B cell (primary cell): ENCODE measurements around the gene SH2D3C. TPM values are rescaled to one million over a fixed set of nuclear protein-coding genes. Genes with fewer than 3 reads are reported as not detected.
A peak's percentile ranks its signal among the peaks of the same experiment; 100 is the strongest.

Experiments used
- ATAC-seq: fragments of 200-7000 bp; cut with Tn5 transposase; one replicate; pipeline ENCODE4 v1.10.0; 2021; ENCODE audit warnings: low read depth, mild to moderate bottlenecking, moderate number of reproducible peaks, moderate library complexity
- CTCF ChIA-PET: fragments of 350-600 bp; sonication (Branson Sonifier 250); formaldehyde crosslinking; loops from one replicate; lab custom pipeline; 2021; ENCODE audit warnings: antibody characterized with exemption, inconsistent platforms; lab: Charles Lee
- POLR2A ChIA-PET: fragments of 350-600 bp; sonication (Branson Sonifier 250); formaldehyde crosslinking; loops from one replicate; lab custom pipeline; 2021; ENCODE audit warnings: antibody characterized with exemption; lab: Charles Lee
- DNase-seq: peaks from one replicate; pipeline ENCODE4 v3.0.0; 2013
- H2AFZ ChIP-seq: 2 replicates; pipeline ENCODE4 v1.6.1; 2012; ENCODE audit warnings: mild to moderate bottlenecking, low read depth, low read length; ENCODE audit not compliant: insufficient read depth, poor library complexity, severe bottlenecking
- H3K27ac ChIP-seq, 2 donors: 1 replicate in 1 of 2; 2 replicates in 1 of 2; pipeline ENCODE4 v1.5.1; 2012 to 2013; ENCODE audit warnings: low read length in 2 of 2, mild to moderate bottlenecking in 2 of 2, moderate library complexity in 1 of 2
- H3K27me3 ChIP-seq, 4 experiments: fragments of 200-600 bp in 1 of 4; sonication (generic) in 1 of 4; replicated peaks in 1 of 4; 1 replicate in 2 of 4; 2 replicates in 2 of 4; pipeline versions ENCODE4 v1.6.1 to v1.7.0; 2013 to 2016; ENCODE audit warnings: low read length in 3 of 4, mild to moderate bottlenecking in 2 of 4, mixed read lengths in 1 of 4, moderate library complexity in 1 of 4; ENCODE audit not compliant: insufficient read depth in 4 of 4, control insufficient read depth in 3 of 4; ENCODE audit errors: control extremely low read depth in 1 of 4
- H3K36me3 ChIP-seq, 2 experiments: replicated peaks in 1 of 2; 1 replicate in 1 of 2; 2 replicates in 1 of 2; pipeline versions ENCODE4 v1.6.1 to v1.7.1; 2013; ENCODE audit warnings: low read length in 1 of 2; ENCODE audit not compliant: insufficient read depth in 2 of 2, control insufficient read depth in 1 of 2; ENCODE audit errors: control extremely low read depth in 1 of 2, extremely low read depth in 1 of 2
- H3K4me1 ChIP-seq, 2 donors: fragments of 200-600 bp in 1 of 2; sonication (generic) in 1 of 2; 1 replicate in 1 of 2; 2 replicates in 1 of 2; pipeline versions ENCODE4 v1.5.1 to v1.6.1; 2013 to 2017; ENCODE audit warnings: low read length in 2 of 2; ENCODE audit not compliant: control insufficient read depth in 2 of 2, insufficient read depth in 2 of 2
- H3K4me2 ChIP-seq: replicated peaks from 2 replicates; pipeline ENCODE3; 2012; ENCODE audit warnings: mild to moderate bottlenecking, low read depth, low read length; ENCODE audit not compliant: poor library complexity, severe bottlenecking
- H3K4me3 ChIP-seq, 5 experiments: fragments of 200-600 bp in 1 of 5; sonication (generic) in 1 of 5; 1 replicate in 3 of 5; 2 replicates in 2 of 5; pipeline versions ENCODE4 v1.5.1 to v1.7.0; 2011 to 2016; ENCODE audit warnings: low read length in 4 of 5, mild to moderate bottlenecking in 4 of 5, low read depth in 2 of 5, control low read depth in 1 of 5, moderate library complexity in 1 of 5; ENCODE audit not compliant: insufficient read depth in 1 of 5; ENCODE audit errors: control extremely low read depth in 1 of 5, extremely low read depth in 1 of 5
- H3K79me2 ChIP-seq: fragments of 200-600 bp; sonication (generic); one replicate; pipeline ENCODE4 v1.6.0; 2016; ENCODE audit warnings: low read length; ENCODE audit not compliant: control insufficient read depth, insufficient read depth
- H3K9ac ChIP-seq: fragments of 200-600 bp; sonication (generic); 2 replicates; pipeline ENCODE4 v1.6.1; 2017; ENCODE audit warnings: mild to moderate bottlenecking, low read length, moderate library complexity
- H3K9me3 ChIP-seq, 3 donors: one replicate each; pipeline versions ENCODE4 v1.6.1 to v1.7.1; 2013; ENCODE audit warnings: low read length in 2 of 3; ENCODE audit not compliant: control insufficient read depth in 2 of 3, insufficient read depth in 1 of 3; ENCODE audit errors: control extremely low read depth in 1 of 3
- H4K20me1 ChIP-seq: 2 replicates; pipeline ENCODE4 v1.6.0; 2012; ENCODE audit warnings: mild to moderate bottlenecking, low read length; ENCODE audit not compliant: insufficient read depth, control insufficient read depth, poor library complexity, severe bottlenecking
- H3K27ac Mint-ChIP-seq: one replicate; pipeline ENCODE4 v1.8.0; 2021; ENCODE audit warnings: mixed read lengths
- H3K27me3 Mint-ChIP-seq: one replicate; pipeline ENCODE4 v1.8.0; 2021; ENCODE audit warnings: mixed read lengths
- H3K4me1 Mint-ChIP-seq: one replicate; pipeline ENCODE4 v1.8.0; 2021; ENCODE audit warnings: mixed read lengths
- H3K4me3 Mint-ChIP-seq: one replicate; pipeline ENCODE4 v1.8.0; 2021; ENCODE audit warnings: mixed read lengths
- H3K9me3 Mint-ChIP-seq: one replicate; pipeline ENCODE4 v1.8.0; 2022; ENCODE audit warnings: mixed read lengths; ENCODE audit not compliant: insufficient read depth
- CTCF ChIP-seq: fragments of 200-600 bp; IDR thresholded peaks from one replicate; pipeline ENCODE4 v1.8.0; 2022; ENCODE audit warnings: antibody characterized with exemption, mild to moderate bottlenecking
- EZH2 ChIP-seq: IDR thresholded peaks from 2 replicates; pipeline ENCODE4 v1.6.1; 2012; ENCODE audit warnings: borderline replicate concordance, low read depth, mild to moderate bottlenecking, moderate library complexity, low read length; ENCODE audit not compliant: insufficient read depth, poor library complexity, severe bottlenecking
- WGBS: methylation state at CpG from one replicate; pipeline ENCODE4 v1.1.5; 2013; ENCODE audit warnings: missing lambda C conversion rate; ENCODE audit not compliant: insufficient coverage; 5-methylcytosine and 5-hydroxymethylcytosine counted together
- intact Hi-C: fragments of 100-400 bp; cut with micrococcal nuclease; formaldehyde crosslinking; loops from one replicate; pipeline ENCODE4 v1.10.0; 2022
- polyA plus RNA-seq: library from polyadenylated mRNA; depleted of rRNA; stranded (reverse); fragments of >200 nt; gene quantifications from 2 replicates; pipeline ENCODE4 v1.2.3, GENCODE V29; 2012
- total RNA-seq, 2 donors: library from RNA; stranded (reverse); fragments of 120-200 nt in 1 of 2; gene quantifications; 1 replicate in 1 of 2; 2 replicates in 1 of 2; pipeline versions ENCODE4 v1.2.3 to v1.2.4, GENCODE V29; 2013 to 2022

SH2D3C gene
- total and polyA plus RNA-seq, 2 donors (not counting 1 experiment from before 2014, with no cell fraction given) = 66.3 to 85.5 TPM

DNA sequence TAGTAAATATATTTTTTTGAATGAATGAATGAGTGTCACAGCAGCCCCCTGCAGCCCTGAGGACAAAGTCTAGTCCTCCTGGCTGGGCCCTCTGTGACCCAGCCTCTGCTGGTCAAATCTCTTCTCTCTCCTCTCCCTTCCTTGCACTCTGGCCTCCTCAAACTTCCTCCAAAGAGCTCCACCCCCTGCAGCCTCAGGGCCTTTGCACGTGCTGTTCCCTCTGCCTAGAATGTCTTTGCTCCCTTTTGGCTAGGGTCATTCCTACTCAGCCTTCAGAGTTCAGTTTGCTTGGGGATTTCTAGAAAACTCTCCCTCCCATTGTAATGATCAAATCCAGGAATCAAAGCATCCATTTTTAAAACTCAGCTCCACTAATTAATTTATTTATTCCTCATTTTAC lies 13.0 kb downstream of the SH2D3C start:
- peaks cover 73% of the 10 kb centered on the region for H3K4me1 Mint-ChIP-seq
- WGBS = 91% methylated on average over 1 of the region's 1 CpG

More for the DNA sequence above, 13.0 kb downstream of the SH2D3C start:
- ATAC-seq (no peak), DNase-seq (no peak)
- no peak overlapping the region for H3K4me2 ChIP-seq
- peaks cover 100% of the 10 kb centered on the region for H4K20me1 ChIP-seq
- no peak overlapping the region for H3K4me3 Mint-ChIP-seq
- H3K27me3 Mint-ChIP-seq = no peaks in the 10 kb centered on the region
- intact Hi-C loops = no loop called here
- no peaks in the 10 kb centered on the region for H3K9me3 Mint-ChIP-seq
- no peak overlapping the region for H3K27ac ChIP-seq
- TF ChIP-seq EZH2 = no peak
- no peak for TF ChIP-seq CTCF
- no peaks in the 10 kb centered on the region for H3K9me3 ChIP-seq
- H3K9ac ChIP-seq = no peak overlapping the region
- CTCF ChIA-PET = interaction anchor here (0.5 to 3.6 kb wide), 7 partner anchors 13 to 190 kb away, joined by 3 to 25 read pairs (median 4); partner anchors contain the start of genes CDK9, SH2D3C and TOR2A
- no peak overlapping the region for H3K4me3 ChIP-seq
- POLR2A ChIA-PET = no interaction called here
- H2AFZ ChIP-seq = no peak overlapping the region
- H3K79me2 ChIP-seq = peaks cover 100% of the 10 kb centered on the region
- H3K36me3 ChIP-seq = peaks cover 0 to 89% of the 10 kb centered on the region in 2 experiments
- H3K4me1 ChIP-seq = peaks cover 35 to 58% of the 10 kb centered on the region in 2 donors
- peak overlapping the region; percentile 66 for H3K27ac Mint-ChIP-seq
- H3K27me3 ChIP-seq = no peaks in the 10 kb centered on the region
